Measurements from ENCODE around the gene HAUS6. TPM values are rescaled to one million over a fixed set of nuclear protein-coding genes. Genes with fewer than 3 reads are reported as not detected.

The HAUS6 gene
- total and polyA plus RNA-seq, 3 donors from 2014 or later = 21.9 to 35.7 (median 30.4) TPM

- Histone ChIP-seq H3K36me3 (ENCODE audit: low read depth, missing control alignments) (no peaks in the 10 kb centered on the region), H3K4me3 (no peak overlapping the region), H3K9me3 (no peaks in the 10 kb centered on the region), H3K27me3 (no peaks in the 10 kb centered on the region), H3K4me1 (peaks cover 14% of the 10 kb centered on the region), H3K27ac (no peak overlapping the region)
- 73 to 80% methylated on average over 5 of the region's 5 CpGs for whole genome bisulfite sequencing, 2 donors
- intact Hi-C loops (cut with DNase I; ENCODE audit: low total_unique reads) = no loop called here
- TF ChIP-seq POLR2A (IDR thresholded peaks at IDR 0.05) = no peak
- no peak for TF ChIP-seq CTCF (IDR thresholded peaks at IDR 0.05)
- no peak for DNase-seq
Observed at GRCh38 chr9:19148187-19148586, 45.5 kb upstream of the HAUS6 start.

GRCh38 chr9:19146441-19147024 is 43.8 kb upstream of the HAUS6 start:
- H3K4me1 ChIP-seq = peaks cover 8% of the 10 kb centered on the region
- WGBS, 2 donors = 86 to 91% methylated on average over 7 of the region's 7 CpGs

GRCh38 chr9:19145881-19146280 is 43.2 kb upstream of the HAUS6 start:
- Histone ChIP-seq H3K27ac (no peak overlapping the region), H3K9me3 (no peaks in the 10 kb centered on the region), H3K27me3 (no peaks in the 10 kb centered on the region), H3K4me1 (peaks cover 8% of the 10 kb centered on the region), H3K36me3 (ENCODE audit: low read depth, missing control alignments) (no peaks in the 10 kb centered on the region), H3K4me3 (no peak overlapping the region)
- TF ChIP-seq POLR2A (IDR thresholded peaks at IDR 0.05) = no peak
- TF ChIP-seq CTCF (IDR thresholded peaks at IDR 0.05) = no peak
- intact Hi-C loops (cut with DNase I; ENCODE audit: low total_unique reads) = no loop called here
- no peak for DNase-seq
- 86 to 91% methylated on average over 5 of the region's 5 CpGs for WGBS, 2 donors

More at GRCh38 chr9:19146441-19147024, 43.8 kb upstream of the HAUS6 start:
- DNase-seq = no peak
- no peak for TF ChIP-seq CTCF (IDR thresholded peaks at IDR 0.05)
- no peak for TF ChIP-seq POLR2A (IDR thresholded peaks at IDR 0.05)
- intact Hi-C loops (cut with DNase I; ENCODE audit: low total_unique reads) = no loop called here
- Histone ChIP-seq H3K4me3 (no peak overlapping the region), H3K27ac (no peak overlapping the region), H3K36me3 (ENCODE audit: low read depth, missing control alignments) (no peaks in the 10 kb centered on the region), H3K9me3 (no peaks in the 10 kb centered on the region), H3K27me3 (no peaks in the 10 kb centered on the region)

GRCh38 chr9:19140259-19140658 is 37.6 kb upstream of the HAUS6 start:
- no peak overlapping the region for H3K27ac ChIP-seq
- H3K4me1 ChIP-seq = no peaks in the 10 kb centered on the region
- no peaks in the 10 kb centered on the region for H3K36me3 ChIP-seq (ENCODE audit: low read depth, missing control alignments)
- TF ChIP-seq POLR2A (IDR thresholded peaks at IDR 0.05) = no peak
- no peak for TF ChIP-seq CTCF (IDR thresholded peaks at IDR 0.05)
- intact Hi-C loops (cut with DNase I; ENCODE audit: low total_unique reads) = no loop called here
- no peak overlapping the region for H3K4me3 ChIP-seq
- H3K27me3 ChIP-seq = no peaks in the 10 kb centered on the region
- DNase-seq = no peak
- 91% methylated on average over 6 of the region's 6 CpGs for WGBS, 2 donors
- no peaks in the 10 kb centered on the region for H3K9me3 ChIP-seq

GRCh38 chr9:19138084-19138483 is 35.4 kb upstream of the HAUS6 start:
- TF ChIP-seq POLR2A (IDR thresholded peaks at IDR 0.05) (no peak), CTCF (IDR thresholded peaks at IDR 0.05) (no peak)
- no peak overlapping the region for H3K4me3 ChIP-seq
- H3K27ac ChIP-seq = no peak overlapping the region
- DNase-seq = no peak
- no peaks in the 10 kb centered on the region for H3K36me3 ChIP-seq (ENCODE audit: low read depth, missing control alignments)
- WGBS, 2 donors = 87 to 92% methylated on average over 1 of the region's 1 CpG
- intact Hi-C loops (cut with DNase I; ENCODE audit: low total_unique reads) = no loop called here
- H3K4me1 ChIP-seq = no peaks in the 10 kb centered on the region
- no peaks in the 10 kb centered on the region for H3K27me3 ChIP-seq
- H3K9me3 ChIP-seq = no peaks in the 10 kb centered on the region

Data from testis (tissue), 3 donors.